GM18499 (cell line): ENCODE measurements around the gene SLC41A3.
"Not testable (repeated sequence)": the region's sequence is repeated elsewhere in the genome, so short reads cannot be mapped to it uniquely, and the experiment has no call there.

Experiments
- ATAC-seq: cut with Tn5 transposase; IDR thresholded peaks from one replicate; pipeline ENCODE4 v1.9.1; 2021; ENCODE audit warnings: moderate number of reproducible peaks; ENCODE audit not compliant: insufficient read depth, unreplicated experiment

SLC41A3 gene

GRCh38 chr3:126084768-126085180 is 850 bp upstream of the SLC41A3 start:
- no peak for ATAC-seq

GRCh38 chr3:126083511-126083912 is 412 bp downstream of the SLC41A3 start:
- no peak for ATAC-seq

GRCh38 chr3:126083138-126083445 is 832 bp downstream of the SLC41A3 start:
- ATAC-seq: no peak

GRCh38 chr3:126082362-126083137 is 1.4 kb downstream of the SLC41A3 start:
- ATAC-seq: no peak

- no peak for ATAC-seq
Observed at GRCh38 chr3:126081618-126082361, 2.1 kb downstream of the SLC41A3 start.

GRCh38 chr3:126080970-126081369 is 3.0 kb downstream of the SLC41A3 start:
- ATAC-seq: no peak

- ATAC-seq: no peak
Observed at GRCh38 chr3:126078866-126079265, 5.1 kb downstream of the SLC41A3 start.

- ATAC-seq: no peak
Observed at GRCh38 chr3:126077754-126078153, 6.2 kb downstream of the SLC41A3 start.

GRCh38 chr3:126076140-126076539 is 7.8 kb downstream of the SLC41A3 start:
- no peak for ATAC-seq

- no peak for ATAC-seq
Observed at GRCh38 chr3:126070146-126070545, 13.8 kb downstream of the SLC41A3 start.

- no peak for ATAC-seq
Observed at GRCh38 chr3:126067959-126068358, 16.0 kb downstream of the SLC41A3 start.

GRCh38 chr3:126066676-126067075 is 17.2 kb downstream of the SLC41A3 start:
- ATAC-seq: not testable (repeated sequence)

- no peak for ATAC-seq
Observed at GRCh38 chr3:126065876-126066275, 18.0 kb downstream of the SLC41A3 start.

- ATAC-seq: no peak
Observed at GRCh38 chr3:126064627-126065258, 19.2 kb downstream of the SLC41A3 start.

GRCh38 chr3:126063358-126063965 is 20.5 kb downstream of the SLC41A3 start:
- no peak for ATAC-seq

GRCh38 chr3:126061301-126062032 is 22.5 kb downstream of the SLC41A3 start:
- ATAC-seq: no peak

- ATAC-seq: no peak
Observed at GRCh38 chr3:126060613-126061145, 23.2 kb downstream of the SLC41A3 start.

- no peak for ATAC-seq
Observed at GRCh38 chr3:126058666-126059065, 25.3 kb downstream of the SLC41A3 start.

GRCh38 chr3:126057936-126058335 is 26.0 kb downstream of the SLC41A3 start:
- ATAC-seq: no peak

- ATAC-seq: no peak
Observed at GRCh38 chr3:126057501-126057819, 26.5 kb downstream of the SLC41A3 start.
